HG03066 (cell line): ENCODE results near the gene SLC35G4.
"Not testable (repeated sequence)": the region's sequence is repeated elsewhere in the genome, so short reads cannot be mapped to it uniquely, and the experiment has no call there.

Source experiments
- ATAC-seq: cut with Tn5 transposase; IDR thresholded peaks from one replicate; pipeline ENCODE4 v1.9.1; 2021; ENCODE audit warnings: low read depth; ENCODE audit not compliant: unreplicated experiment

Gene SLC35G4

DNA sequence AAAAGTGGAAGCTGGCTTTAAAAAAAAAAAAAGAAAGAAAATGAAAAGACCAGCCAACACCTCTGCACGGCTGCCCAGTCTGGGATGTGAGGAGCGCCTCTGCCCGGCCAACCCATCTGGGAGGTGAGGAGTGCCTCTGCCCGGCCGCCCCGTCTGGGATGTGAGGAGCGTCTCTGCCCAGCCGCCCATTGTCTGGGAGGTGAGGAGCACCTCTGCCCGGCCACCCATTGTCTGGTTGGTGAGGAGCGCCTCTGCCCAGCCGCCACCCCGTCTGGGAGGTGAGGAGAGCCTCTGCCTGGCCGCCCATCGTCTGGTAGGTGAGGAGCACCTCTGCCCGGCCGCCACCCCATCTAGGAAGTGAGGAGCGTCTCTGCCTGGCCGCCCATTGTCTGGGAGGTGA lies 3.7 kb downstream of the SLC35G4 start:
- ATAC-seq = not testable (repeated sequence)

- not testable (repeated sequence) for ATAC-seq
Measured at GRCh38 chr18:11613611-11614010, 4.2 kb downstream of the SLC35G4 start.

DNA sequence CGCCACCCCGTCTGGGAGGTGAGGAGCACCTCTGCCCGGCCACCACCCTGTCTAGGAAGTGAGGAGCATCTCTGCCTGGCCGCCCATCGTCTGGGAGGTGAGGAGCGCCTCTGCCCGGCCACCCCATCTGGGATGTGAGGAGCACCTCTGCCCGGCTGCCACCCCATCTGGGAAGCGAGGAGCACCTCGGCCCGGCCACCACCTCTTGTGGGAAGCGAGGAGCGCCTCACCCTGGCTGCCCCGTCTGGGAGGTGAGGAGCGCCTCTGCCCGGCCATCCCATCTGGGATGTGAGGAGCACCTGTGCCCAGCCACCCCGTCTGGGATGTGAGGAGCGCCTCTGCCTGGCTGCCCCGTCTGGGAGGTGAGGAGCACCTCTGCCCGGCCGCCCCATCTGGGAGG lies 4.6 kb downstream of the SLC35G4 start:
- not testable (repeated sequence) for ATAC-seq

DNA sequence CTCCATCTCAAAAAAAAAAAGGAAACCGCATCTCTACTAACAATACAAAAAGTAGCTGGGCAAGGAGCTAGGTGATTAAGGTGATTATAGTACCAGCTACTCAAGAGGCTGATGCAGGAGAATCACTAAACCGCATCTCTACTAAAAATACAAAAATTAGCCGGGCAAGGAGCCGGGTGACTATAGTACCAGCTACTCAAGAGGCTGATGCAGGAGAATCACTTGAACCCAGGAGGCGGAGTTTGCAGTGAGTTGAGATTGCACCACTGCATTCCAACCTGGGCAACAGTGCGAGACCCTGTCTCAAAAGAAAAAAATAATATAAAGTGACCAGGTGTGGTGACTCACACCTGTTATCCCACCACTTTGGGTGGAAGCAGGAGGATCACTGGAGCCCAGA lies 5.6 kb downstream of the SLC35G4 start:
- ATAC-seq = not testable (repeated sequence)

DNA sequence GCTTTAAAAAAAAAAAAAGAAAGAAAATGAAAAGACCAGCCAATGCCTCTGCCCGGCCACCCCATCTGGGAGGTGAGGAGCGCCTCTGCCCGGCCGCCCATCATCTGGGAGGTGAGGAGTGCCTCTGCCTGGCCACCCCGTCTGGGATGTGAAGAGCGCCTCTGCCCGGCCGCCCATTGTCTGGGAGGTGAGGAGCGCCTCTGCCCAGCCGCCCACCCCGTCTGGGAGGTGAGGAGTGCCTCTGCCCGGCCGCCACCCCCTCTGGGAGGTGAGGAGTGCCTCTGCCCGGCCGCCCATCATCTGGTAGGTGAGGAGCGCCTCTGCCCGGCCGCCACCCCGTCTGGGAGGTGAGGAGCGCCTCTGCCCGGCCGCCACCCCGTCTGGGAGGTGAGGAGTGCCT lies 37.9 kb downstream of the SLC35G4 start:
- not testable (repeated sequence) for ATAC-seq

GRCh38 chr18:11647804-11648203 lies 38.4 kb downstream of the SLC35G4 start:
- ATAC-seq = not testable (repeated sequence)

DNA sequence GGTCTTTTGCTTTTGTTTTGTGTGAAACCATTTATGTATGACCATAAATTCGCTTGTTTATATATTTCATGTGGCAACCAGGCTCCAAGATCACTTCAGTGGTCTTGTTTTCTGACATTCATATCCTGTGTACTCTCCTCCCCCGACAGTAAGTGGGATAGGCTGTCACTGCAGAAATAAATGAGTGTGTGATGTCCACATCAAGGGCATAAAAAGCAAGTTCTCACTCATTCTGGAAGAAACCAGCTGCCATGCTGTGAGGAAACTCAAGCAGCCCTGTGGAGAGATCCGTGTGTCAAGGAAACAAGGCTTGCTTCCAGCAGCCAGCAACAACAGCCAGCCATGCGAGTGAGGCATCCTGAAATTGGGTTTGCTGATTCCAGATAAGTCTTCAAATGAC lies 40.4 kb downstream of the SLC35G4 start:
- no peak for ATAC-seq

GRCh38 chr18:11651899-11652298 lies 42.5 kb downstream of the SLC35G4 start:
- no peak for ATAC-seq

GRCh38 chr18:11653521-11653920 lies 44.1 kb downstream of the SLC35G4 start:
- no peak for ATAC-seq

- no peak for ATAC-seq
Measured at GRCh38 chr18:11654736-11655605, 45.6 kb downstream of the SLC35G4 start.

- ATAC-seq = no peak
Measured at GRCh38 chr18:11655606-11655932, 46.2 kb downstream of the SLC35G4 start.

GRCh38 chr18:11657152-11657551 lies 47.8 kb downstream of the SLC35G4 start:
- no peak for ATAC-seq

DNA sequence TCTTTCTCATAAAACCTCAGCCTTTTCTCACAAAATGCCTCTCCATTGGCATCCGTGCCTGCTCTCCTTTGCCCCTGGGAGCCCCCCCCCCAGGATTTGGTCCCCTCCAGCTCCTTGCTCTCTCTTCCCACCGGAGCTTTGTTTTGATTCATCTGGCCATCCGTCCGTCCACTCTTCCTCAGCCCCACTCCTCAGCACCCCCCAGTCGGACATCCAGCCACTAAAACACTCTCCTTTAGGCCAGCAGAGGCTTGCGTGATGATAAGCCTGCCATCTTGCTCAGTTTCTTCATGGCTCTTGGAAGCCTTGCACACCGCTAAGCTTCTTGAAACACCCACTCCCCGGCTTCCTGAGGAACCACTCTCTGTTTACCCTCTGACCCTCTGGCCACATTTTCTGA lies 48.2 kb downstream of the SLC35G4 start:
- ATAC-seq = no peak

- no peak for ATAC-seq
Measured at GRCh38 chr18:11658019-11658418, 48.6 kb downstream of the SLC35G4 start.

GRCh38 chr18:11658989-11659388 lies 49.6 kb downstream of the SLC35G4 start:
- no peak for ATAC-seq
